SK-N-SH (cell line): ENCODE data around the gene ACSS1. TPM values are rescaled to one million over a fixed set of nuclear protein-coding genes. Genes with fewer than 3 reads are reported as not detected.

Experiments
- CTCF ChIA-PET: fragments of 300-600, 350-600 bp; formaldehyde crosslinking; extraction: SDS; loops from one replicate; lab custom pipeline; 2021; lab: Yijun Ruan, JAX
- POLR2A ChIA-PET: fragments of 350-600 bp; sonication (Branson Sonifier 250); formaldehyde crosslinking; extraction: SDS; loops from one replicate; lab custom pipeline; 2020; ENCODE audit warnings: antibody characterized with exemption, inconsistent platforms; lab: Yijun Ruan, JAX
- DNase-seq: peaks from one replicate; pipeline ENCODE4 v3.0.0; 2012
- H2AFZ ChIP-seq: fragments of 200-600 bp; sonication (generic); 2 replicates; pipeline ENCODE4 v1.8.1; 2016; ENCODE audit warnings: antibody characterized with exemption, mild to moderate bottlenecking, low read depth
- H3F3A ChIP-seq: fragments of 200-600 bp; sonication (generic); replicated peaks from 2 replicates; pipeline ENCODE3; 2016; ENCODE audit warnings: antibody characterized with exemption, mild to moderate bottlenecking; ENCODE audit not compliant: insufficient read depth
- H3K27ac ChIP-seq, 2 experiments: fragments of 200-500 bp in 1 of 2; fragments of 200-600 bp in 1 of 2; sonication (Bioruptor generic) in 1 of 2; sonication (generic), shearing (Covaris generic) in 1 of 2; 2 replicates each; pipeline versions ENCODE4 v1.5.1 to v1.6.1; 2014 to 2016; ENCODE audit warnings: low read depth in 2 of 2, inconsistent platforms in 1 of 2, low read length in 1 of 2, mild to moderate bottlenecking in 1 of 2, mixed read lengths in 1 of 2
- H3K27me3 ChIP-seq: fragments of 200-600 bp; sonication (generic), shearing (Covaris generic); 2 replicates; pipeline ENCODE4 v1.6.1; 2016; ENCODE audit warnings: mixed run types; ENCODE audit not compliant: insufficient read depth
- H3K36me3 ChIP-seq, 2 experiments: fragments of 200-500 bp in 1 of 2; fragments of 200-600 bp in 1 of 2; sonication (Bioruptor generic) in 1 of 2; sonication (generic) in 1 of 2; replicated peaks in 1 of 2; 2 replicates each; pipeline versions ENCODE3 to v1.5.1; 2014 to 2016; ENCODE audit warnings: low read length in 1 of 2, mild to moderate bottlenecking in 1 of 2; ENCODE audit not compliant: insufficient read depth in 2 of 2, control insufficient read depth in 1 of 2
- H3K4me1 ChIP-seq, 2 experiments: fragments of 200-500 bp in 1 of 2; fragments of 200-600 bp in 1 of 2; sonication (Bioruptor generic) in 1 of 2; sonication (generic), shearing (Covaris generic) in 1 of 2; 2 replicates each; pipeline versions ENCODE4 v1.5.1 to v1.6.1; 2014 to 2016; ENCODE audit warnings: low read depth in 1 of 2, low read length in 1 of 2, mixed run types in 1 of 2; ENCODE audit not compliant: insufficient read depth in 2 of 2, control insufficient read depth in 1 of 2
- H3K4me2 ChIP-seq: fragments of 200-600 bp; sonication (generic), shearing (Covaris generic); 2 replicates; pipeline ENCODE4 v1.6.1; 2017; ENCODE audit warnings: mixed run types
- H3K4me3 ChIP-seq, 2 experiments: fragments of 200-500 bp in 1 of 2; fragments of 200-600 bp in 1 of 2; sonication (Bioruptor generic) in 1 of 2; sonication (generic), shearing (Covaris generic) in 1 of 2; 2 replicates each; pipeline versions ENCODE4 v1.5.1 to v1.8.1; 2014 to 2016; ENCODE audit warnings: low read depth in 2 of 2, inconsistent platforms in 1 of 2, low read length in 1 of 2, mild to moderate bottlenecking in 1 of 2, mixed read lengths in 1 of 2, moderate library complexity in 1 of 2
- H3K79me2 ChIP-seq: fragments of 200-600 bp; sonication (generic); 2 replicates; pipeline ENCODE4 v1.8.1; 2017; ENCODE audit warnings: mild to moderate bottlenecking; ENCODE audit not compliant: insufficient read depth
- H3K9ac ChIP-seq: fragments of 200-600 bp; sonication (generic); 2 replicates; pipeline ENCODE4 v1.6.1; 2017; ENCODE audit warnings: mixed run types
- H3K9me2 ChIP-seq: fragments of 200-600 bp; sonication (generic); 2 replicates; pipeline ENCODE4 v1.6.1; 2017; ENCODE audit warnings: mixed run types
- H3K9me3 ChIP-seq: fragments of 200-600 bp; sonication (generic); 2 replicates; pipeline ENCODE4 v1.6.1; 2017; ENCODE audit warnings: mixed run types, mild to moderate bottlenecking, moderate library complexity
- H4K20me1 ChIP-seq: fragments of 200-600 bp; sonication (generic); 2 replicates; pipeline ENCODE4 v1.6.1; 2017; ENCODE audit warnings: mild to moderate bottlenecking, mixed run types; ENCODE audit not compliant: insufficient read depth
- EP300 ChIP-seq, 2 experiments: IDR thresholded peaks; 2 replicates each; pipeline versions ENCODE4 v1.4.0 to v1.6.1; 2012; ENCODE audit warnings: borderline replicate concordance in 1 of 2, low read depth in 1 of 2, low read length in 1 of 2
- EZH2phosphoT487 ChIP-seq: fragments of 200-600 bp; sonication (generic); IDR thresholded peaks from 2 replicates; pipeline ENCODE4 v1.6.1; 2017; ENCODE audit warnings: low read depth, mixed run types, mild to moderate bottlenecking, antibody characterized with exemption, moderate library complexity, borderline replicate concordance
- GABPA ChIP-seq: IDR thresholded peaks from 2 replicates; pipeline ENCODE4 v1.4.0; 2012; ENCODE audit warnings: low read depth, mild to moderate bottlenecking
- MXI1 ChIP-seq: IDR thresholded peaks from 2 replicates; pipeline ENCODE4 v1.6.1; 2012; ENCODE audit warnings: mild to moderate bottlenecking, low read depth, low read length, improper control_type of control experiment
- NFIC ChIP-seq: IDR thresholded peaks from 2 replicates; pipeline ENCODE4 v1.4.0; 2012; ENCODE audit warnings: borderline replicate concordance
- NRF1 ChIP-seq: IDR thresholded peaks from 2 replicates; pipeline ENCODE4 v1.6.1; 2012; ENCODE audit warnings: low read depth, mild to moderate bottlenecking, low read length
- POLR2AphosphoS5 ChIP-seq: IDR thresholded peaks from 2 replicates; pipeline ENCODE4 v1.6.1; 2012; ENCODE audit warnings: low read depth, low read length
- RAD21 ChIP-seq: IDR thresholded peaks from 2 replicates; pipeline ENCODE4 v1.6.1; 2012; ENCODE audit warnings: mild to moderate bottlenecking, low read length
- RCOR1 ChIP-seq: fragments of 150-350 bp; IDR thresholded peaks from 2 replicates; pipeline ENCODE4 v1.6.1; 2017; ENCODE audit warnings: antibody characterized with exemption, low read length
- SIN3A ChIP-seq: IDR thresholded peaks from 2 replicates; pipeline ENCODE4 v1.6.1; 2012; ENCODE audit warnings: low read depth, mild to moderate bottlenecking, low read length, moderate library complexity, borderline replicate concordance
- SMC3 ChIP-seq: IDR thresholded peaks from 2 replicates; pipeline ENCODE4 v1.6.1; 2012; ENCODE audit warnings: low read depth, low read length, improper control_type of control experiment
- TAF1 ChIP-seq: IDR thresholded peaks from 2 replicates; pipeline ENCODE4 v1.6.1; 2012; ENCODE audit warnings: low read depth, mild to moderate bottlenecking, low read length, moderate library complexity, borderline replicate concordance
- TCF12 ChIP-seq: IDR thresholded peaks from 2 replicates; pipeline ENCODE4 v1.4.0; 2012
- YY1 ChIP-seq: IDR thresholded peaks from 2 replicates; pipeline ENCODE4 v1.4.0; 2012; ENCODE audit warnings: low read depth, mild to moderate bottlenecking
- WGBS: methylation state at CpG from one replicate; pipeline ENCODE4 v1.1.6; 2017; ENCODE audit warnings: low lambda C conversion rate; 5-methylcytosine and 5-hydroxymethylcytosine counted together
- polyA plus RNA-seq, 3 experiments: library from polyadenylated mRNA; depleted of rRNA; stranded (reverse); fragments of >200 nt; gene quantifications; 2 replicates each; pipeline ENCODE4 v1.2.3, GENCODE V29; 2012
- TF ChIP-seq, protein P1 (sequence below): fragments of 150-350 bp; IDR thresholded peaks from 2 replicates; pipeline ENCODE4 v1.6.1; 2016; ENCODE audit warnings: mild to moderate bottlenecking, low read depth, low read length
- TF ChIP-seq, protein P2 (sequence below): IDR thresholded peaks from 2 replicates; pipeline ENCODE4 v1.4.0; 2012; ENCODE audit warnings: low read depth
- TF ChIP-seq, protein P3 (sequence below): IDR thresholded peaks from 2 replicates; pipeline ENCODE4; 2012
- TF ChIP-seq, protein P4 (sequence below): fragments of 200-600 bp; sonication (generic); IDR thresholded peaks from 2 replicates; pipeline ENCODE4 v1.6.1; 2017; ENCODE audit warnings: antibody characterized with exemption, mild to moderate bottlenecking, moderate library complexity

Gene ACSS1
- polyA plus RNA-seq, 1 of the 3 experiments (the other 2 are of a cell fraction): 2.0 TPM

DNA sequence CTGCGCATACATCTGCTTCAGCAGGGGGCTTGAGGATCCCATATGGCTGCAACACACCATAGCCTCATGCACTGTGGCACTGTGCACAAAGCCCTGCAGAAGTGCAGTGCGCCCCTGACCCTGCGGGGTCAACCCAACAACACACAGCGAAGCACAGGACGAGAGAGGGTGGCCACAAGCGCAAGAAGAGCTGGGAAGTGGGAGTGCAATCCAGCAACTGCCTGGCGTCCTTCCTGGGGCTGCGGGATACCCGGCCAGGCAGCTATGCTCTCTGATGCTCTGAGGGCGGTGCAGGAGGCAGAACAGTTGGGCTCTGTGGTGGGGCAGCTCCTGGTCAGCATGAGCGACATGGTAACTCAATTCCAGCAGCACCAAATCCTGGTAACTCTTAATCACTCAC, 5.6 kb upstream of the ACSS1 start:
- Histone ChIP-seq H2AFZ (no peak overlapping the region), H3K4me3 (no peak overlapping the region), H3K79me2 (no peaks in the 10 kb centered on the region), H4K20me1 (no peaks in the 10 kb centered on the region), H3K9me2 (no peaks in the 10 kb centered on the region), H3F3A (peaks cover 3% of the 10 kb centered on the region), H3K27me3 (peaks cover 69% of the 10 kb centered on the region), H3K36me3 (no peaks in the 10 kb centered on the region), H3K27ac (no peak overlapping the region), H3K4me2 (no peak overlapping the region), H3K9me3 (no peaks in the 10 kb centered on the region), H3K9ac (no peak overlapping the region), H3K4me1 (peaks cover 0 to under 1% of the 10 kb centered on the region in 2 experiments; a peak in 1 of 4 replicates)
- CTCF ChIA-PET: interaction anchor here (0.6 to 6.4 kb wide), 5 partner anchors 8 to 336 kb away, joined by 3 to 48 read pairs (median 4); partner anchors contain the start of gene APMAP
- DNase-seq: no peak
- TF ChIP-seq GABPA: no peak
- TF ChIP-seq RAD21: no peak
- TF ChIP-seq RCOR1: no peak
- POLR2A ChIA-PET: no interaction called here
- whole genome bisulfite sequencing: 43% methylated on average over 6 of the region's 11 CpGs

DNA sequence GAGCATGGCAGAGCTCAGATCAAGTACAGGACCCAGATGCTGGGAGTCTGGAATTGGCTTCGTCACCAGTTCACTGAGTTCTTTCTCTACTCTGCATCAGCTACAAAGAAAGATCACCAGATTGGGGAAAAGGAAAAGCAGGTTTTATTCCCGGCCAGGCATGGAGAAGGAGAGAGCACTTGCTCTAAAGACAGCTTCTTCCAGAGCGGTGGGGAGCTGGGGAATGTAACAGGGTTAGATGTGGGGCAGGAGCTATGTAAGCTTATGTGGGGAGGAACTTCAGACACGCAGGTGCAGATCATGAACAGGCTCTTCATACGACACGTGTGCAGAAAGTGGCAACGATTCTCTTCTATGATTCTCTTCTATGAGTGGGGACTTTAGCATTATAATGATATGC, 4.9 kb upstream of the ACSS1 start:
- WGBS: 22% methylated on average over 7 of the region's 7 CpGs
- no peak overlapping the region for H2AFZ ChIP-seq
- no peak for DNase-seq
- no peaks in the 10 kb centered on the region for H3K79me2 ChIP-seq
- peaks cover 3% of the 10 kb centered on the region for H3F3A ChIP-seq
- H3K4me1 ChIP-seq: peaks cover 0 to 5% of the 10 kb centered on the region in 2 experiments; a peak in 1 of 4 replicates
- ChIA-PET CTCF (interaction anchor here (0.6 to 6.4 kb wide), 9 partner anchors 11 to 1647 kb away, joined by 3 to 48 read pairs (median 4); partner anchors contain the start of gene APMAP), POLR2A (no interaction called here)
- no peaks in the 10 kb centered on the region for H4K20me1 ChIP-seq
- H3K9me3 ChIP-seq: no peaks in the 10 kb centered on the region
- H3K4me2 ChIP-seq: no peak overlapping the region
- no peaks in the 10 kb centered on the region for H3K9me2 ChIP-seq
- TF ChIP-seq SMC3 (no peak), YY1 (no peak), SIN3A (no peak), NRF1 (no peak), MXI1 (no peak), GABPA (no peak), TAF1 (no peak), POLR2AphosphoS5 (no peak), EP300 (IDR thresholded peaks at IDR 0.05; ENCODE audit: borderline replicate concordance in 1 of 2, low read depth in 1 of 2, low read length in 1 of 2) (no peak), RAD21 (no peak), EZH2phosphoT487 (no peak), TCF12 (no peak), RCOR1 (no peak), NFIC (no peak)
- TF ChIP-seq, protein P1, sequence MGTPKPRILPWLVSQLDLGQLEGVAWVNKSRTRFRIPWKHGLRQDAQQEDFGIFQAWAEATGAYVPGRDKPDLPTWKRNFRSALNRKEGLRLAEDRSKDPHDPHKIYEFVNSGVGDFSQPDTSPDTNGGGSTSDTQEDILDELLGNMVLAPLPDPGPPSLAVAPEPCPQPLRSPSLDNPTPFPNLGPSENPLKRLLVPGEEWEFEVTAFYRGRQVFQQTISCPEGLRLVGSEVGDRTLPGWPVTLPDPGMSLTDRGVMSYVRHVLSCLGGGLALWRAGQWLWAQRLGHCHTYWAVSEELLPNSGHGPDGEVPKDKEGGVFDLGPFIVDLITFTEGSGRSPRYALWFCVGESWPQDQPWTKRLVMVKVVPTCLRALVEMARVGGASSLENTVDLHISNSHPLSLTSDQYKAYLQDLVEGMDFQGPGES: no peak
- TF ChIP-seq, protein P2, sequence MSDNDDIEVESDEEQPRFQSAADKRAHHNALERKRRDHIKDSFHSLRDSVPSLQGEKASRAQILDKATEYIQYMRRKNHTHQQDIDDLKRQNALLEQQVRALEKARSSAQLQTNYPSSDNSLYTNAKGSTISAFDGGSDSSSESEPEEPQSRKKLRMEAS: no peak
- TF ChIP-seq, protein P3, sequence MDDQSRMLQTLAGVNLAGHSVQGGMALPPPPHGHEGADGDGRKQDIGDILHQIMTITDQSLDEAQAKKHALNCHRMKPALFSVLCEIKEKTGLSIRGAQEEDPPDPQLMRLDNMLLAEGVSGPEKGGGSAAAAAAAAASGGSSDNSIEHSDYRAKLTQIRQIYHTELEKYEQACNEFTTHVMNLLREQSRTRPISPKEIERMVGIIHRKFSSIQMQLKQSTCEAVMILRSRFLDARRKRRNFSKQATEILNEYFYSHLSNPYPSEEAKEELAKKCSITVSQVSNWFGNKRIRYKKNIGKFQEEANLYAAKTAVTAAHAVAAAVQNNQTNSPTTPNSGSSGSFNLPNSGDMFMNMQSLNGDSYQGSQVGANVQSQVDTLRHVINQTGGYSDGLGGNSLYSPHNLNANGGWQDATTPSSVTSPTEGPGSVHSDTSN: no peak
- TF ChIP-seq, protein P4, sequence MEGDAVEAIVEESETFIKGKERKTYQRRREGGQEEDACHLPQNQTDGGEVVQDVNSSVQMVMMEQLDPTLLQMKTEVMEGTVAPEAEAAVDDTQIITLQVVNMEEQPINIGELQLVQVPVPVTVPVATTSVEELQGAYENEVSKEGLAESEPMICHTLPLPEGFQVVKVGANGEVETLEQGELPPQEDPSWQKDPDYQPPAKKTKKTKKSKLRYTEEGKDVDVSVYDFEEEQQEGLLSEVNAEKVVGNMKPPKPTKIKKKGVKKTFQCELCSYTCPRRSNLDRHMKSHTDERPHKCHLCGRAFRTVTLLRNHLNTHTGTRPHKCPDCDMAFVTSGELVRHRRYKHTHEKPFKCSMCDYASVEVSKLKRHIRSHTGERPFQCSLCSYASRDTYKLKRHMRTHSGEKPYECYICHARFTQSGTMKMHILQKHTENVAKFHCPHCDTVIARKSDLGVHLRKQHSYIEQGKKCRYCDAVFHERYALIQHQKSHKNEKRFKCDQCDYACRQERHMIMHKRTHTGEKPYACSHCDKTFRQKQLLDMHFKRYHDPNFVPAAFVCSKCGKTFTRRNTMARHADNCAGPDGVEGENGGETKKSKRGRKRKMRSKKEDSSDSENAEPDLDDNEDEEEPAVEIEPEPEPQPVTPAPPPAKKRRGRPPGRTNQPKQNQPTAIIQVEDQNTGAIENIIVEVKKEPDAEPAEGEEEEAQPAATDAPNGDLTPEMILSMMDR: no peak
- H3K27me3 ChIP-seq: peaks cover 75% of the 10 kb centered on the region
- H3K27ac ChIP-seq: no peak overlapping the region
- no peaks in the 10 kb centered on the region for H3K36me3 ChIP-seq
- no peak overlapping the region for H3K4me3 ChIP-seq
- H3K9ac ChIP-seq: no peak overlapping the region
